GM21576 (cell line): ENCODE measurements around the gene ERFE.

Experiments
- ATAC-seq: cut with Tn5 transposase; IDR thresholded peaks from one replicate; pipeline ENCODE4 v1.9.1; 2021; ENCODE audit warnings: mild to moderate bottlenecking, moderate library complexity; ENCODE audit not compliant: unreplicated experiment

ERFE gene

GRCh38 chr2:238138331-238139195, 20.2 kb upstream of the ERFE start, which contains the start of gene KLHL30:
Gene KLHL30 (plus strand): TSS chr2:238138668. CDS start chr2:238140755, 2,087 bp downstream.
- ATAC-seq, result no peak

DNA sequence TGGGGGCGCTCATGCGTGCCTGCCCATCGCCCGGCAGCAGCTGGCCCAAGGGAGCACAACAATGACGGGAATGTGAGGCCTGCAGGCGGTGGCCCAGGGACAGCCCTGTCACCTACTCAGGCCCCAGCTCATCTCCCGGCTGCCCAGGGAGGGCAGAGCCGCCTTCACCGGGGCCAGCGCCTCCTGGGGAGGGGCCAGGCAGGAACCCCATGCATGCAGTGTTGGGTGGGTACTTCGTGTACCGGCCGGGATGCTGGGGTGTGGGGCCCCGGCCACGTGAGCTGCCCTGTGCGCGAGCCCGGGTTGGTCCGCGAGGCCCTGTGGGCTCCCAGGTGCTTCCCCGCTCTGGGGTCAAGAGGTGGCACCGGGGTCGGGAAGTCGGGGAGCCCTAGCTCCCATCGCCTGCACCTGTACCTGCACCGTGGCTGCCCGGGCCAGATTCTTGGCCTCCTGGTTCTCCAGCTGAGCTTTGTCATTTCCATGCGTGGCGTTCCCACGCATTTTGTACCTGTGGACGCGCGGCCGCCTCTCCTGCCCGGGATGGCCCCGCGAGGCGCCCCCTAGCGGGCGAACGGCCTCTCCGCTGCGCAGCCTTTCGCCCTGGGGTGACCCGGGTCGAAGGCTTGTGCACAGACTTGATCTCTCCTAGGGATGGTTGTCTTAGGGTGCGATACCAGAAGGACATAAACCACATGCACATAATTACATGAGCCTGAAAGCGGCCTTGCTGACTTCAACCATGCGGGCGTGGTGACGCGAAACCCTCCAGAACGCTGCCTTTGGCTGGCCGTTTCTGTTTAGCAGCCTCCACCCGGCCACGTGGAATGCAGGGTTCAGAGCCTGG, 19.4 kb upstream of the ERFE start:
- no peak for ATAC-seq

- no peak for ATAC-seq
Measured at GRCh38 chr2:238140040-238140439, 18.7 kb upstream of the ERFE start.

- no peak for ATAC-seq
Measured at GRCh38 chr2:238140721-238141540, 17.8 kb upstream of the ERFE start.

- no peak for ATAC-seq
Measured at GRCh38 chr2:238141541-238142318, 17.0 kb upstream of the ERFE start.

- no peak for ATAC-seq
Measured at GRCh38 chr2:238142382-238143205, 16.2 kb upstream of the ERFE start.

GRCh38 chr2:238143239-238143951, 15.4 kb upstream of the ERFE start:
- ATAC-seq, result no peak

DNA sequence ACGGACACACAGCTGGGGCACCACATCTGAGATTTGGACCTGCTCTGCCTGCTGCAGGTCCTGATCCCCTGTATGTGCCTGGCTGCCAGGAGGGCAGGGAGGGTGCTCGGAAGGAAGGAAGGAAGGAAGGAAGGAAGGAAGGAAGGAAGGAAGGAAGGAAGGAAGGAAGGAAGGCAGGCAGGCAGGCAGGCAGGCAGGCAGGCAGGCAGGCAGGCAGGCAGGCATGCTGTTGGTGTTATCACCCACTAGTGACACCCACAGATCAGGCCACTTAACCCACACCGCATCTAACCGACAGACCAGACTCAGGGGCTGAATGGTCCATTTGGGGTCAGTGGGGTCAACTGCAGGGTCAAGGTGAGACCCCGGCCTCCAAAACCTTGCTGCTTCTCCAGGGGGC, 14.5 kb upstream of the ERFE start:
- no peak for ATAC-seq

DNA sequence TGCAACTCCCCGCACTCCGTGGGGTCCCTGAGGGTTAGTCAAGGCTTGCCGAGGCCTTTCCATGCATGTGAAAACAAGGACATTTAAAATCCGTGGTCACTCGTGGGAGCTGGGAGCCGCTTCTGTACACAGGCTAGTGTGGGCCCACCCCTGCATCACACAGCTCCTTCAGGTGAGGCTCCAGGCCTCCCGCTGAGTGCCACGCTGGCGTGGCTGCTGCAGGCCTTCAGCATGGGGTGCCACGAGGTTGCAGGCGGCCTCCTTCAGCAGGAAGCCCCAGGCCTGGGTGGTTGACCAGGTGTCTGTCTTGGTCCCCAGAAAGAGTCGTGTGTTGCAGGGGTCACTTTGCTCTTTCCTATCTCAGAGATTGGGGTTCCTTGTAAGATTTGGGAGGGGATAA, 13.7 kb upstream of the ERFE start:
- no peak for ATAC-seq

DNA sequence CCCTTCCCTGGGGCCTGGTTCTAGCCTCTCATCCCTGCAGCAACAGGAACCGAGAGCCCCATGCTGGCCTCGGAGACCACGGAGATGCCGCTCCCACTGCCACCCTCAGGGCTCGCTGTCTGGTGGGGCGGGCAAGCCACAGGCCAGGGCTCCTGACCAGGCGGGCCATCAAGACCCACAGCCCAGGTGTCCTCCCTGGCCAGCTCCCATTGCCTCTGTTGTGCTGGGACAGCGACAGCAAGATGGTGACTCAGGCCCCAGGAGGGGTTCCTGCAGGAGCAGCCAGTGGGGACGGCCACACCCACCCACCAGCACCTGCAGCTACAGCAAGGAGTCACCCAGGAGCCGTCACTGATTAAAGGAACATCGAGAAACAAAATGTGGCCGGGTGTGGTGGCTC, 12.9 kb upstream of the ERFE start:
- no peak for ATAC-seq

DNA sequence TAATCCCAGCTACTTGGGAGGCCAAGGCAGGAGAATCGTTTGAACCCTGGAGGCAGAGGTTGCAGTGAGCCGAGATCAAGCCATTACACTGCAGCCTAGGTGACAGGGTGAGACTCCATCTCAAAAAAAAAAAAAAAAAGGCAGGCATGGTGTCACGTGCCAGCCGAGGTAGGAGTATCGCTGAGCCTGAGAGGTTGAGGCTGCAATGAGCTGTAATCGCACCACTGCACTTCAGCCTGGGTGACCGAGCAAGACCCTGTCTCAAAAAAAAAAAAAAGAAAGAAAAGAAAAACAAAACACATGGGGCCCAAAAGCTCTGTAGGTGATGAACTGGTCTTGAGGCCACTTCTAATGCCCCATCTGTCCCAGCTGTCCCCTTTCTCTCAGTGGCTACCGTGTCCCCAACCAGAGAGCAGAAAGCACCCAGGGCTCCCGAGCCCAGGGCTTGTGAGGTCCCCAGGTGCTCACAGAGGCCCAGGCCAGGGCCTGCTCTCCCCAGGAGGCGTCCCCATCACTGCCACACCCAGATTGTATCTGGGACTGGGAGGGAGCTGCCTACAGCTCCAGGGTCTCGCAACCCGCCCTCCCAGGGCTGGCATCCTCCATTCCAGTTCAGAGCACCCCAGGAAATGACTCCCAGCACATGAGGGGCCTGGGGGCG, 11.8 kb upstream of the ERFE start:
- no peak for ATAC-seq

GRCh38 chr2:238148981-238149380, 9.8 kb upstream of the ERFE start:
- no peak for ATAC-seq

DNA sequence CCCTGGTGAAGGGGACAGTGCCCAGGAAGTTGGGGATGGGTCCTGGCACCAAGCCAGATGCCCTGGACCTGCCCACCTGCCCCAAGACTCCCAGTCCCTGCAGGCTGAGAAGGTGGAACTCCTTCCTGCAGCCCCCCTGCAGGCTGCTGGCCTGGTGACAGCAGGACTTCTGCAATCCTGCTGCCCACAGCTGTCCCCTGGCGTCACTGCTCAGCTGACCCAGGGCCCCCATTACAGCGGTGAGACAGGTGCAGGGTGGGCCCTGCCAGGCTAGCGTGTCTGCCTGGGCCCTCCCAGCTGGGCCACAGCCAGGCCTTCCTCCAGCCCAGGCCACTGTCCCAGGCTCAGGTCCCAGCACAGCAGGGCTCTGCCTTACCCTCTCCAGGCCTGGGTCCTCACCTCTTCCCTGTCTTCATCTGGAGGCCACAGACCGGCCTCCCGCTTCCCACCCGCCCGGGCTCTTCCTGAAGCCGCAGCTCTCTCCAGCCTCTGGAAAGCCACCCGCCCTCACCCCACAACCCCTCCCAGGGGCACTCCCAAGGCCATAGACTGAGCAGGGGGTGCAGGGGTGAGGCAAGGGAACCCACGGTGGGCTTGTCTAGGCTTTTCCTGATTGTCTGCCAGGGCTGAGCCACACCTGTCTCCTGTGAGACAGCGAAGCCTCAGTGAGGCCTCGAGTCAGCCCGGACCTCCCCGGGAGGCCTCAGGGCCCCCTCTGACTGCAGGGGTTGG, 8.8 kb upstream of the ERFE start:
- no peak for ATAC-seq

- no peak for ATAC-seq
Measured at GRCh38 chr2:238150686-238151085, 8.1 kb upstream of the ERFE start.

DNA sequence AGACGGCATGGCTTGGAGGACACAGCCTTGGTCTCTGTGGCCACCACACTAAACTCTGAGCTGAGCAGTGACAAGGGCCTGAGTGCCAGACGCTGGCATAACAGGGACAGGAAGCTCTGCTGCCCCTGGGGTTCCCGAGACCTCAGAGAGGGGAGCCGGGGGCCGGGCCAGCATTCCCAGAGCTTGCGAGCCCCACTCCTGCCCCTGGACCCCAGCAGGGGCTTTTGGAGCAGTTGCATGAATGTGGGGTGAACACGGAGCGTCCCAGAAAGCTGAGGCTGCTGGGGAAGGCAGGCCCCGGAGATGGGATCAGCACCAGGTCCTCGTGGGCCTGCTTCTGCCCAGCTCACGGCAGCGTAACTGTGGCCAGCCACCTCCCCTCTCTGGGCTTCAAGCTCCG, 7.6 kb upstream of the ERFE start:
- no peak for ATAC-seq

DNA sequence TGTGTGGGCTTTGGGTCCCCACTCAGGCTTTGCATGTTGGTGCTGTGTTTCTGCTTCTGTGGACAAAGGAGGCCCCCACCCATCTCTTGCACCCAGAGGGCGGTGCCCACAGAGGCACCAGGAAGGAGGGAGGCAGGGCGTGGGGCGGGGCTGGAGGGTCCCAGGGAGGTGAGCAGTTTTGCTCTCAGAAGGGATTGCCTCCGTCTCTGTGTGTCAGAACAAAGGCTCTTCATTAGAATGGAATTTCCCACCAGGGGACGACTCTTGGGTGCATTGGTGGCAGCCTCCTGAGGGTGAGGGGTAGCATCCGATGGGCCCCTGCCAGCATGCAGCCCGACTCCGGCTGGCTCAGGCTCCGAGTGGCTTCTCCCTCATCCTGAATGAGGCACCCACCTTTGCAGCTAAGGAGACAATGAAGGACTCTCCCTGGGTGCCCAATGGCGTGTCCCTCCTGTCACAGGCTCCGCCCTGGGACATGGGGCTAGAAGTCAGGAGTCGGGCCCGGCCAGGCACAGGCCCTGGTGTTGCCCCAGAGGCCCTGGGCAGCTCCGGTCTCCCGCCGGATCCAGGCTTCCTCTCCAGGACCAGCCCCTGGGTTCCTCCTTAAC, 7.0 kb upstream of the ERFE start:
- no peak for ATAC-seq
